NCI-H748 (cell line): Measurements from ENCODE around the gene MPPED2.

Experiments used
- DNase-seq: peaks from one replicate; lab custom pipeline; 2025; ENCODE audit not compliant: unreplicated experiment; lab: John Stamatoyannopoulos, UW

MPPED2 gene

GRCh38 chr11:30488304-30488998 lies 97.7 kb downstream of the MPPED2 start:
- peak; percentile 93 for DNase-seq

- DNase-seq, result no peak
Measured at GRCh38 chr11:30487200-30487898, 98.8 kb downstream of the MPPED2 start.

- no peak for DNase-seq
Measured at GRCh38 chr11:30485756-30486155, 100.4 kb downstream of the MPPED2 start.

DNA sequence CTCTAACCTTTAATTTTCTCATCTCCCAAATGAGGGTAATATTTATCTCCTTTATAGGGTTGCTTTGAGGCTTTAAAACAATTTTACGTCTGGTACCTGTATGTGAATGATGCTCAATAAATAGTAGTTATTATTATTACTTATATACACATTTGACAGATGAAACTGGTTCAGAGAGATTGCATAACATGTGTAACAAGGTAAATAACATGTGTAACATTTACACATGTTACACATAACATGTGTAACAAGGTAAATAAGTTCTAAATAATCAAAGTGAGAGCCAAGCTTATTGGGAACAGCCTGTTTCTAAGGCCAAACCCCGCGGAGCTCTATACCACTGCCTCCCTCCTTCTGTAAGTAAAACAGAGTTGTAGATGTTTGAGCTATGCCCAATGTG lies 100.9 kb downstream of the MPPED2 start:
- no peak for DNase-seq

- no peak for DNase-seq
Measured at GRCh38 chr11:30483056-30483455, 103.1 kb downstream of the MPPED2 start.

DNA sequence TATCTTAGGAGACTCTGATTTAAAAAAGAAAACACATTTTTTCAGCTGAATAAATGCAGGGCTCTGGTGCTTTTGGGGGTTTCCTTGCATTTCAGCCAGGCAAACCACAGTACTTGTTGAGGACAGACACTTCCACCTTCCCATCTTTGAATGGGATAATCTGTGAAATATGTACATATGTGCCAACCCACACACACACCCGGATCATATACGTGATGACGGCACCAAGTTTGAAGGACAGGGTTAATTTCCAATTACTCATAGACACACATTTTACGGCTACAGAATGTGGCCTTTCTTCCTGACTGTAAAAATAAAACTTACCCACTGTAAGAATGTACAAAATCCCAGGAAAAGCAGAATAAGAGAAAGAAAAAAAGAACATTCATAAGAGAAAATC lies 104.4 kb downstream of the MPPED2 start:
- DNase-seq, result no peak

DNA sequence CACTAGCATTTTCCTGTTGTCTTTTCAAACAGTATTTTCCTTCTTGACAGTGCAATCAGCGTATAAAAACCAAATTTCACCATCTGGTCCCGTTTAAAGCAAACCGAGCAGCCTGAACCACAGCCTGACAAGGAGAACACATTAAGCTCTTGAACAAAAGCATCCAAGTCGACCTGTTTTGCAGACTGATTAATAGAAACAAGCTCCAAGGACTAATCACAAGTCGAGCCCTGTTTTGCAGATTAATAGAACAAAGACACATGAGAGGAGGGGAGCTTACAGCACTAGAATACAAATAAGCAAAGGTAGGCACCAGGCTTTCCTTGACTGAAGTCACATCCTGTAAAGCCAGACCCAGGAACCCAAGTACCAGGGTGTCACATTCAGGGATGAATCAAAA lies 104.8 kb downstream of the MPPED2 start:
- no peak for DNase-seq

GRCh38 chr11:30479899-30480298 lies 106.3 kb downstream of the MPPED2 start:
- no peak for DNase-seq

DNA sequence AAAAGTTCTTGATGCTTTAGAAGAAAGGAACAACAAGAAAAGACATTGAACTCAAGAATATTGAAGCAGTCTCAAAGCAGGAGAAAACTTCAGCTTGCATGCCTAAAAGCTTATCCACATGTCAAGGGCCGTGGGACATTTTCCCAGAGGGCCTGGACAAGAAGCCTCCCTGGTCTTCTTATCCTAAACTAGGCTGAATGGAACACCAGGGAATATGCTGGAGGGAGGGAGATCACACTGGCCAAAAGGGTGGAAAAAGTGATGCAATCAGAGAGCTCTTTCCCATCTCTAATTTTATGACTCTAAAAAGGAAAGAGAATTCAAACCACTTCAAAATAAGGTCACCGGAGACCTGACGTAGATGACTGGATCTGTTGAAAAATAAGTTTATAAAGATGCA lies 107.2 kb downstream of the MPPED2 start:
- no peak for DNase-seq

GRCh38 chr11:30477061-30477460 lies 109.1 kb downstream of the MPPED2 start:
- DNase-seq, result no peak

- no peak for DNase-seq
Measured at GRCh38 chr11:30474151-30474954, 111.8 kb downstream of the MPPED2 start.

DNA sequence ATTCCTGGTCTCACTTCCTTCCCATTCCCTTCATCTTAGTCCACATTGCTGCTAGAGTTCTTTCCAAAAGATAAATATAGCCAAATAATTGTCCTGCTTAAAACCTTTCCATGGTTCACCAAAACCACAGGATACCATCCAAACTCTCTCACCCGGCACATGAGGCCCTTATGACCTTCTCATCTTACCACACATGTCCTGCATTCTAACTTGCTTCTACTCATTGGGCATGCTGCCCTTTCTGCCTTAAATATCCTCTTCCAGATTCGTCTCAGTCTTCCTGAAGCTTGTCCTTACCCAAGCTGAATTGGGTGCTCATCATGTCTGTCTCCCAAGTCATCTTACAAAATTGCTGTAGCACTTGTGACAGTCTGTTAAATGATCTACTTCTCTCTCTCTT lies 114.9 kb downstream of the MPPED2 start:
- no peak for DNase-seq

DNA sequence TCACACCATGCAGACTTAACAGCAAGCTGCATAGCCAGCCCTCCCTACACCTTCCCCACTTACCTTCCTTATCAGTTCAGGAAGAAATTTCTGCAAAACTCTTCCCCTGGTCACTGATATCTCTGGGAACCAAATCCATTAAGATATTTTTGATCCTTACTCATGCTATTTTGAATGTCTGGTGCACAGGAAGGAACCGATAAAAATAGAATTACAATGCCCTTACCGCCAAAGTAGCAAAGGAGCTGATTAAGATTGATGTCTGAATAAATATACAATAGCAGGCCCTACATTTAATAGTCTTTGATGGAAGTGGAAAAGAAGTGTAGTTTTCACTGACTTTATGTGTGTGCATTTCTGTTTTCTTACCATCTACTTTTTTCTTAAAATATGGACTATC lies 117.3 kb downstream of the MPPED2 start:
- DNase-seq, result no peak

- DNase-seq, result no peak
Measured at GRCh38 chr11:30467176-30467575, 119.0 kb downstream of the MPPED2 start.

DNA sequence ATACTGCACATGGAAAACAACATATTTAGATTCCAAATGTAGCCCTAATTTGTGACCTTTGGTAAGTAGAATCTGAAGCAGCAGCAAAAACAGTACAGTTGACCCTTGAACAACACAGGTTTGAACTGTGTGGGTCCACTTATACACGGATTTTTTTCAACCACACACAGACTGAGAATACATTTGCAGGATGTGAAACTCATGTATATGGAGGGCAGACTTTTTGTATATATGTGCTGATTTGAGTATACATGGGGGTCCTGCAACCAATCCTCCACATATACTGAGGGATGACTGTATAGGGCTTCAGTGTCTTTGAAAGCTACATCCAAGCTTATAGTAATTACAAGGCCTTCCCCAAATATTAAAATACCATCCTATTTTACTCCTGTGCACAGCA lies 120.5 kb downstream of the MPPED2 start:
- DNase-seq, result no peak

DNA sequence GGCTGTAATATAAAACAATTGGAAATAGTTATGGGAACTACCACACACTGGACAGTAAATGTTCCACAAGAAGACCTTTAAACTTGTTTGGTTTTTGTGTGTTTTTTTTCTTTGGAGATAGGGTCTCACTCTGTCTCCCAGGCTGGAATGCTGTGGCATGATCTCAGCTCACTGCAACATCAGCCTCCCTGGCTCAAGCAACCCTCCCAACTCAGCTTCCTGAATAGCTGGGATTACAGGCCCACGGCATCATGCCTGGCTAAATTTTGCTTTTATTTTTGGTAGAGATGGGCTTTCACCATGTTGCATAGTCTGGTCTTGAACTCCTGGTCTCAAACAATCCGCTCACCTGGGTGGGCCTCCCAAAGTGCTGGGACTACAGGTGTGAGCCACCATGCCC lies 121.0 kb downstream of the MPPED2 start:
- DNase-seq, result no peak

- DNase-seq, result no peak
Measured at GRCh38 chr11:30463266-30463665, 122.9 kb downstream of the MPPED2 start.

DNA sequence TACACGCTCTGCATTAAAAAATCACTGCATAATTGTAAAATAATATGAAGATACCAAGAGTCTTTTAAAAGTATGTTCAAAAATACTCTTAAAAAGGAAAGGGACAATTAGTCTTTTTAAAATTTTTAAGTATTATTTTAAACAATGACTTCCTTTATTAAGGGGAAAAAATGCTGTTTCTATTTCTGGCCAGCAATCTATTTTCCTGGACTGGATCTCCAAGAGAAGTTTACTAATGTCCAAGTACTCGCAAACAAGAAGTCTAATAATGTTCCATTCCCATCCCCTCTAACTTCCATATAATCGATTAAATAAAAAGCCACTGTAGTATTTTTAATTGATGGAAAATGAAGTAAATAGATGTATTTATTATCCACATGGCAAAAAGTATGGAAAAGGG lies 123.7 kb downstream of the MPPED2 start:
- DNase-seq, result no peak

DNA sequence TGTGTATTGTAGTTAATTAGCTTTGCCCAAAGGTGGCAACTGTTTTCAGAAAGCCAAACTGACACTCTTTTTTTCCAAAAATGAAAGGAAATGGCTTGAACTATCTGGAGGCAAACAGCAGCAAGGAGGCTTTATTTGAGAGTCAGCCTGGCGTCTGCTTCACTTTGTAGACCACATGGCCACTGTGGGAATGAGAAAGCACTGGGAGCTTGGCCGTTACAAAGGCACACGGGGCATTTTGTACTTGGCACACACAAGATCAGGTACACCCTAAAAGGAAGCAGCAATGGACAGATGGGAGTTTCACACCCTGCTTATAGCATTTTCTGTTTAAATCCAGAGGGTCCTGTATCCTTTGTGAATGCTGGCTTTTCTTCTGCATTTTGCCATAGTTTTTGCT lies 126.3 kb downstream of the MPPED2 start:
- no peak for DNase-seq

GRCh38 chr11:30459306-30459705 lies 126.8 kb downstream of the MPPED2 start:
- no peak for DNase-seq

GRCh38 chr11:30458541-30458940 lies 127.6 kb downstream of the MPPED2 start:
- no peak for DNase-seq

GRCh38 chr11:30457087-30457486 lies 129.1 kb downstream of the MPPED2 start:
- DNase-seq, result no peak
